ENCODE results near the gene SLC27A2.
A peak's percentile ranks its signal among the peaks of the same experiment; 100 is the strongest.

SLC27A2 gene

GRCh38 chr15:50241684-50242450, 59.9 kb downstream of the SLC27A2 start:
- DNase-seq (ENCODE audit: low spot score), result no peak

DNA sequence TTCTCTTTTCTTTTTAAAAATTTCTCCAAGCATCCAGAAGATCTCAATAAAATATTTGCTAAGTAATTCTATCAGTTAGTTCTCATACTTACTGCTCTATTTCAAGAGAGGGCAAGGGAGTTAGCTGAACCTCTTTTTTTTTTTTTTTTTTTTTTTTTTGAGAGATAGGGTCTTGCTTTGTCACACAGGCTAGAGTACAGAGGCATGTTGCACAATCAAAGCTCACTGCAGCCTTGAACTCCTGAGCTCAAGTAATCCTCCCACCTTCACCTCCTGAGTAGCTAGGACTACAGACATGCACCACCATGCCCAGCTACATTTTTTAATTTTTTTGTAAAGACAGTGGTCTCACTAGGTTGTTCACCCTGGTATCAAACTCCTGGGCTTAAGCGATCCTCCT, 62.2 kb downstream of the SLC27A2 start:
- DNase-seq (ENCODE audit: low spot score), result no peak

DNA sequence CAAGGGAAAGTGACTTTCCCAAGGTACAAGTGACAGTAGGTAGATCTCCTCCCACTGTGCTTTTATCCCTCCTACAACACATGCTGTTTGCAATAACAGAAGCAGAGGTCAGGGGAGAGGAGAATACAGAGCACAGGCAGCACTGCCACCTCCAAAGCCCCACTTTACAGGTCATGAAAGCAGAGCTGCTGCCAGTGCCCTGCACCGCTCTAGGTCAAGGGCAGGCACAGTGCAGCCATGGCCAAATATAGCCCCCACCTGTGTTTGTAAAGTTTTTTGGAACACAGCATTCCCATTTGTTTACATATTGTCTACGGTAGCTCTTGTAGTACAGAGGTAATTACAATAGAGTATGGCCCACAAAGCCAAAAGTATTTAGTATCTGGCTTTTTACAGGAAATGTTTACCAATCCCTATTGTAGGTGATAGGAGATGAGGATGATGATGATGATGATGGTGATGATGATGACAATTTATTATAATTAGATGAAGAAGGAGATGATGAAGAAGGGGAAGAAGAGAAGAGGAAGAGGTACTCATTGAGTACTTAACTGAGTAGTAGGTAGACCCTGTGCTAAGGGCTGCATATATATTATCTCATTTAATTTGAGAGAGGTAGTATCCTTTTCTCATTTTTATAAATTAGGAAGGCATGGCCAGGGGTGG, 63.1 kb downstream of the SLC27A2 start:
- no peak for DNase-seq (ENCODE audit: low spot score)

- DNase-seq (ENCODE audit: low spot score), result no peak
Observed at GRCh38 chr15:50246631-50247030, 64.6 kb downstream of the SLC27A2 start.

DNA sequence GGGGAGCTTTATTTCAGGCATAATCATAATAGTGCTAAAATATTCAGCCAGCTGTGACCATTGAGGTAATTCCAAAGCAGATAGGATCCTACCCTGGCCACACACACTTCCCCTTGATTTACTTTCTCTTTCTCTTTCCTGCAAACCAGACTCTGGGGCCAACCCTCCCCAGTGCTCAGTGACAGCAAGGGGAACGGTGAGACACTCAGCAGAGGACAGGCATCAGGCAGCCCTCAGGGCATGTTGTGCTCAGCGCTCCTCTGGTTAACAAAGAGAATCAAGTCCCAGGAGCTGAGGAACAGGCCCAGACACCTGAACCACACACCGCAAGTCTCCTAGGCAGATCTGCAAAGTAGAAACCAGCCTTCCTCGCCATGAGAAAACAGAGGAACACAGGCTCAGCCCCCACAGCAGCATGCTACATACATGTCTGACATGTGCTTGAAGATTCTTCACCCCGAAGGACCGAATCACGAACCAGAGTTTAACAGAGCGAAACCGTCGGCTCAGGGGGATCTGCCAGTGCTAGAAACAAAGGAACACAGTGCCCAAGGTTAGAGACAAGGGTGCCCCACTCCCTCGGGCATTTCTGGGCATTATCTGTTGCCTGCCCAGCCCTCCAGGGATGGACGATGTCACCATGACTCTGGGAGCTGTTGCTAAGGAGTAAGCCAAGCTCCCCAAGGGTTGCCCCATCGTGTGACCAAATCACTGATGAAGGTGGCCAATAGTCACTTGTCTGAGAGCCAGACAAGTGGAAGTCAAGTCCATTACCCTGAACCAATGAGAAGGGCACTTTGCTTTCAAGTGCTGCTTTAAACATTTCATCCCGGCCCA, 66.0 kb downstream of the SLC27A2 start:
- DNase-seq (ENCODE audit: low spot score), result peak; percentile 2

- DNase-seq (ENCODE audit: low spot score), result no peak
Observed at GRCh38 chr15:50248994-50249582, 67.1 kb downstream of the SLC27A2 start.

- no peak for DNase-seq (ENCODE audit: low spot score)
Observed at GRCh38 chr15:50249704-50250103, 67.7 kb downstream of the SLC27A2 start.

GRCh38 chr15:50250760-50251394, 68.9 kb downstream of the SLC27A2 start:
- no peak for DNase-seq (ENCODE audit: low spot score)

- no peak for DNase-seq (ENCODE audit: low spot score)
Observed at GRCh38 chr15:50251638-50252182, 69.7 kb downstream of the SLC27A2 start.

DNA sequence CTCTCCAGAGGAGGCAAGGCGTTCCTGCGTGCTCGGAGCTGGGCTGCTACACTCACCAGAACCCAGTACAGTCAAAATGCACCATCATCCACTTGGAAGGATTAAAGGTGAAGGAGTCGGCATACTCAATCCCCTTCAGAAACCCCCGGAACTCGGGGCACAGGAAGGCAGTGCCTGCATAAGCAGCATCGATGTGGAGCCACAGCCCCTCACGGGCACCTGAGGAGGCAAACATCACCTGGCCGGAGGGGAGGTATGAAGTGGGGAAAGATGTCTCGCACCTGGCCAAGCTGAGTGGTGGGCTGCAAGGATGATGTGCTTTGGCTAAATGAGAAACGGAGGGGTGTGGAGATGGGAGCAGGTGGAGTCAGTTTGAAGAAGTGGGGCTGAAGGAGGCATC, 70.6 kb downstream of the SLC27A2 start:
- no peak for DNase-seq (ENCODE audit: low spot score)

GRCh38 chr15:50256188-50257041, 74.4 kb downstream of the SLC27A2 start:
- peak; percentile 4 for DNase-seq (ENCODE audit: low spot score)

DNA sequence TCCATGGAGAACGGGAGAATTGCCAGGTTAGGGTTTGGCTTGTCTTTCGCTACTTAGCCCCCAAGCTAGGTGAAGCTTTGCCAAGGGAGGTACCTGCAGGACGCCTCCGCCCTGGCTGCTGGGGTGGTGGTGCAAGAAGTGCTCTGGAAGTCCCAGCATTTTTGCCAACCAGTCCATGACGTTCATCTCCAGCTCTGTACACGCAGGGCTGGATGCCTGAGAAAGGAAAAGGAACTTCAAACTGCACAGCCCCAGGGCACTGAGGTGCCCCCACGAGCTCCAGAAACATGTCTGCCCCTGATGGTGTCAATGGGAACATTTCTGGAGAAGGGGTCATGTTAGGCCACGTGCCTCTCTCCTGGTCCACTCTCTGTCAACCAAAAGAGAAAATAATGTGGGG, 75.3 kb downstream of the SLC27A2 start:
- no peak for DNase-seq (ENCODE audit: low spot score)

- DNase-seq (ENCODE audit: low spot score), result no peak
Observed at GRCh38 chr15:50257924-50258323, 75.9 kb downstream of the SLC27A2 start.

DNA sequence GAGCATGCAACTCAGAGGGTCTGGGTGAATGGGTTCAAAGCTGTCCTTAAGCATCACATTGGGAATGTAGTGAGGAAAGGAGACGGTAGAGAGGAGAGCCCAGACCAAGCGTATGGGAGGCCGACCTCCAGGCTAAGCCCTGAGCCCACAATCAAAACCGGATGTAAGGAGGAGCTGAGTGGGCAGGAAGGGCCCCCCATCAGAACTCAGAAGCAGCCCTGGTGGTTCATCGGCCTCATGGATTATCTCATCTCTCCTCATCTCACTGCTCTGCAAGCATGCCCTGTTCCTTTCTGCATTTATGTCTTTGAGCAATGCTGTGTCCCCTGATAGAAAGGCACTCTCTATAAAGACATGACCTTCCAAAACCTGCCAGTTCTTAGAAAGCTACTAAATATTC, 77.3 kb downstream of the SLC27A2 start:
- DNase-seq (ENCODE audit: low spot score), result no peak

DNA sequence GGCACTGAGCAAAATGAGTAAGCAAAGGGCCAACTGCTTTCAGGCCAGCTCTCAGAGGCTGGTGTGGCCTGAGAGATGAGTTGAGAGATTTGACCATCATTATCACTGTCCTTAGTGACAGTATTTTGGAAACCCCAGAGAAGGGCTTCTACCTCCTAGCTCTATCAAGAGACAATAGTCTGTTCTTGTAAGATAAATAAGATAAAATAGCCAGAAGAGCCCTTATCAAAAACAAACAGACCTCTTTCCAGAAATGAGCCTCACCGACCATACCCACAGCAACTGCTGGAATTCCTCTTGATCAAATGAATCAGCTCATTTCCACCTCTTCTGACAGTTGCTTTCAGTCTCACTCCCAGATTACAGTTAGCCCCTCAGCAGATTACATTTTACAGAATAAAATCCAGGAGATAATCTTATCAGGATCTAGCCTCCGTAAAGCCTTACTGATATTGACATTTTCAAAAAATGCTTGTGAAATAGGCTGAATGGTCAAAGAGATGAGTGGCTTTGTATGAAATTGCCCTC, 79.0 kb downstream of the SLC27A2 start:
- DNase-seq (ENCODE audit: low spot score), result no peak

GRCh38 chr15:50261981-50262380, 80.0 kb downstream of the SLC27A2 start:
- no peak for DNase-seq (ENCODE audit: low spot score)

- no peak for DNase-seq (ENCODE audit: low spot score)
Observed at GRCh38 chr15:50262533-50262932, 80.5 kb downstream of the SLC27A2 start.

DNA sequence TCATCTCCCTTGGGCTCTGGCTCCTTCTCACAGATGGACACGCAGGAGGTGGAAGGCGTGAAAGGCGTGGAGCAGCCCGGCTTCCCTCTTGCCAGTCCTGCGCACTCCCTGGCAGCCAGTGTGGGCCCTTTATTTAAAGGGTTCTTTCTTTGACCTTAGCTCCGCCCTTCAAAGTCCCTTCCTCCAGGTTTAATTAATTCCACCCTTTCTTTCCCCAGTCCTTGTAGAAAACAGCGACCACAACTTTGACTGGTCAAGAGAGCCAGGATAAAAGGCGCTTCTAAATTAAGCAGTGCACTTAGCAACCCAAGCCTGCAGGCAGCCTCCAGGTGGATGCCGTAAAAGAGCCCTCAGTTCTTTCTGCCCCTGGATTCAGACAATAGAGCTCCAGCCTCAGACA, 83.6 kb downstream of the SLC27A2 start, which contains the start of gene HDC:
Gene HDC (minus strand): TSS at position 107 of the 400 bp plus-strand sequence. CDS start 103 bp downstream, at position 4.
- no peak for DNase-seq (ENCODE audit: low spot score)

DNA sequence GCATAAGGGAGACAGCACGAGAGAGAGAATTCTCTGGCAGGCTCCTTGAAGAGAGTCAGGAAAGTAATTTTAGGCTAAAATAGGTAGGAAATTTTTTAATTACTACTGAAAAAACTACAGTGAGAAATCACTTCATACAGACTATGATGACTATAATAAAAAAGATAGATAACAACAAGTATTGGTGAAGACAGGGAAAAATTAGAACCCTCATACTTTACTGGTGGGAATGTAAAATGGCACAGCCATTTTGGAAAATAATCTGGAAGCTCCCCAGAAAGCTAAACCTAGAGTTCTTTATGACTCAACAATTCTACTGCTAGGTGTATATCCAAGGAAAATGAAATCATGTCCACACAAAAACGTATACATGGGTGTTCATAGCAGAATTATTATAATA, 85.6 kb downstream of the SLC27A2 start:
- DNase-seq (ENCODE audit: low spot score), result no peak

DNA sequence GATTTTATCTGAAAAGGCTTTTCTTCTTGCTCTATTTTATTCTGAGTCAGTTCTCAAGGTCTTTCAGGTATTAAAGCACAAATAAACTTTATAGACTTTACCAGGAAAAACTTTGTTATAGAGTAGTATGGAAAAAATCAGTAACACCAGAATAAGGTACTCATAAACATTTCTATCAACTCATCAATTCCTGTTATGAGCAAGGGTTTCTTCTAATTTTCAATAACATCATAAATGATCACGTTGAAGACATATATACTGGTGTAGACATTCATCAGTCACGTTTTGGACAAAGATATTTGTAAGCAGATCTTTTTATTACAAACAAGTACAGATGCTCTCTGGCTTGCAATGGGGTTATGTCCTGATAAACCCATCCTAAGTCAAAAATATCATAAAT, 93.1 kb downstream of the SLC27A2 start:
- no peak for DNase-seq (ENCODE audit: low spot score)
